ENCODE measurements around the gene YWHAG. TPM values are rescaled to one million over a fixed set of nuclear protein-coding genes. Genes with fewer than 3 reads are reported as not detected.
"Not testable (repeated sequence)": the region's sequence is repeated elsewhere in the genome, so short reads cannot be mapped to it uniquely, and the experiment has no call there.

The YWHAG gene
- total RNA-seq, 2 experiments from 2014 or later = 95.3 to 96.9 TPM

DNA sequence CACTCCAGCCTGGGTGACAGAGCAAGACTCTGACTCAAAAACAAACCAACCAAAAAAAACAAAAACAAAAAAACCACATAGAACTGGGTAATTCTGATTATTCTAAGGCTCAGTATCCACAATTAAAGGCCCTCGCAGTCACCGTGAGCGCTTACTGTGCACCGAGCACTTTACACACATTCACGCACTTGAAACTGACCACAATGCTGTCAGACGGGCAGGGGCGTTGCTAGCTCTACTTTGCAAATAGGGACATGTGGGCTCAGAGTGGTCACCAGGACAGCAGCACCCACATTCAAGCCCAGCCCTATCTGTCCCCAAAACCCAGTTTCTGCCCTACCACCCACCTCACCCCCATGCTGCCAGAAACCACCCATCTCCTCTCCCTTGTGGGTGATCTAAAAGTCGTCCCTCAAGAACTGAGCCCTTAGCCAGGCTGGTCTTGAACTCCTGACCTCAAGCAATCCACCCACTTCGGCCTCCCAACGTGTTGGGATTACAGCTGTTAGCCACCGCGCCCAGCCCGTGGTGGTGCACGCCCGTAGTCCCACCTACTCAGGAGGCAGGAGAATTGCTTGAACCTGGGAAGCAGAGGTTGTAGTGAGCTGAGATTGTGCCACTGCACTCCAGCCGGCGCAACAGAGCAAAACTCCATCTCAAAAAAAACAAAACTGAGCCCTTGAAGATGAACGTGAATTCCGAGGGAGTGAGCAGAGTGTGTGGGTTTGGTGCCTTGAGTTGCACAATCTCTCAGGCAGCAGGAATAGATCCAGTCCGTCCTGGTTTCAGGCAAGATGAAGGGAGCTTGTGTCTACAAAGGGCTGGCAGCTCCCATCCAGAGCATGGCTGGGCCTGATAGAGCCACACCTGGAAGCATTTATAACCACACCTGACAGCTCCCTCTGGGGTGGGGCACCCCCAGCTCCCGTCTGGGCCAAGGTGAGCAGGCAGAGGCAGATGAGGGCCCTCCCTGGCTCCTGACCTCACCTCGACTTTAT, 61.7 kb downstream of the YWHAG start:
- Mint-ChIP-seq H3K4me3 (no peak overlapping the region), H3K27me3 (ENCODE audit: low read depth) (peaks cover 2% of the 10 kb centered on the region), H3K9me3 (no peaks in the 10 kb centered on the region), H3K4me1 (ENCODE audit: low read depth) (no peaks in the 10 kb centered on the region), H3K27ac (no peak overlapping the region), H3K36me3 (ENCODE audit: low read depth) (no peaks in the 10 kb centered on the region)
- DNase-seq = no peak
- CTCF ChIA-PET = interaction anchor here (0.6 kb wide), 1 partner anchor 27 kb away, joined by 3 read pairs; no protein-coding TSS in a partner anchor
- intact Hi-C loops (cut with micrococcal nuclease) = no loop called here

- no peak overlapping the region for H3K27ac Mint-ChIP-seq
- H3K4me1 Mint-ChIP-seq (ENCODE audit: low read depth) = peaks cover 9% of the 10 kb centered on the region
- H3K36me3 Mint-ChIP-seq (ENCODE audit: low read depth) = no peaks in the 10 kb centered on the region
- H3K27me3 Mint-ChIP-seq (ENCODE audit: low read depth) = no peaks in the 10 kb centered on the region
- CTCF ChIA-PET = interaction anchor here (6.0 kb wide), 1 partner anchor 22 kb away, joined by 96 read pairs; no protein-coding TSS in a partner anchor
- no peak overlapping the region for H3K4me3 Mint-ChIP-seq
- DNase-seq = no peak
- H3K9me3 Mint-ChIP-seq = no peaks in the 10 kb centered on the region
- intact Hi-C loops (cut with micrococcal nuclease) = no loop called here
These were observed 64.3 kb downstream of the YWHAG start for GRCh38 chr7:76294344-76295024.

DNA sequence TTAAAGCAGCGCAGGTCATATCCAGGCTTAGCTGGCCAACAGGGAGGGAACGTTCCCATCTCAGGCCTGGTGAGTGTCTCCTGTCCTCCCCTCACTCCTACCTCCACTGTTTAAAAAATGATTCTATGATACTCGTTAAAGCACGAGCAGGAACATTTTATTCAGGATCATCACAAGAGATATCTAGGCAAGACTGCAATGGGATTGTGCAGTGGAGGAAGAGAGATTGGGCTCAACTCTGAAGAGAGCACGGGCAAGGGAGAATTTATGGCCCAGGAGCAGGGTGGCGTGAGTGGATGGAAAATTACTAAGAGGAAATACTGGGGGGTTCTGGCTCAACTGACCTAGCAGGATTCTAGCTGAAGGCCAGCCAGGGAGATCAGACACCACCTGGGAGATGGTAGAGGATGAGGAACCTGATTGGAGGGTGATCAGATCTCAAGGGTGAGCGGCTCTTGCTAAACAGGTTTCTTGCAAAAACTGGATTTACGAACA, 65.3 kb downstream of the YWHAG start:
- no peak for DNase-seq
- H3K36me3 Mint-ChIP-seq (ENCODE audit: low read depth) = no peaks in the 10 kb centered on the region
- H3K4me3 Mint-ChIP-seq = no peak overlapping the region
- H3K27ac Mint-ChIP-seq = no peak overlapping the region
- CTCF ChIA-PET = interaction anchor here (1.3 to 6.0 kb wide), 3 partner anchors 9 to 23 kb away, joined by 3 to 96 read pairs (median 57); partner anchors contain the start of gene HSPB1
- peaks cover 9% of the 10 kb centered on the region for H3K4me1 Mint-ChIP-seq (ENCODE audit: low read depth)
- no peaks in the 10 kb centered on the region for H3K27me3 Mint-ChIP-seq (ENCODE audit: low read depth)
- intact Hi-C loops (cut with micrococcal nuclease) = no loop called here
- H3K9me3 Mint-ChIP-seq = no peaks in the 10 kb centered on the region

DNA sequence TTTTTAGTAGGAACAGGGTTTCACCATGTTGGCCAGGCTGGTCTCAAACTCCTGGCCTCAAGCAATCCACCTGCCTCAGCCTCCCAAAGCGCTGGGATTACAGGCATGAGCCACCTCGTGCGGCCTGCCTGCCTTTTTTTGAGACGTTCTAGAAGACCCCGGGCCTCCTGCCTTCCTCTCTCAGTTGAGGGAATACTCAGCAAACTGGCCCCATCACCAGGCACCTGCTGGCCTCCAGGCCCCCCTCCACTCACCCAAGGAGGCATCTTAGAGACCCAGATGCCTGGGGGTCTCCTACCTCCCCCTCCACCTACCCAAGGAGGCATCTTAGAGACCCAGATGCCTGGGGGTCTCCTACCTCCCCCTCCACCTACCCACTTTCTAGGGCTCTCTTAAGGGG, 65.9 kb downstream of the YWHAG start:
- H3K27me3 Mint-ChIP-seq (ENCODE audit: low read depth); H3K9me3 Mint-ChIP-seq; intact Hi-C loops (cut with micrococcal nuclease); DNase-seq; H3K4me3 Mint-ChIP-seq; H3K27ac Mint-ChIP-seq; H3K36me3 Mint-ChIP-seq (ENCODE audit: low read depth); H3K4me1 Mint-ChIP-seq (ENCODE audit: low read depth): not testable (repeated sequence)
- CTCF ChIA-PET = interaction anchor here (0.8 to 6.0 kb wide), 7 partner anchors 10 to 103 kb away, joined by 3 to 96 read pairs (median 4); partner anchors contain the start of gene HSPB1

GRCh38 chr7:76292213-76292573, 66.6 kb downstream of the YWHAG start:
- Mint-ChIP-seq H3K27me3 (ENCODE audit: low read depth) (no peaks in the 10 kb centered on the region), H3K27ac (no peak overlapping the region)

DNA sequence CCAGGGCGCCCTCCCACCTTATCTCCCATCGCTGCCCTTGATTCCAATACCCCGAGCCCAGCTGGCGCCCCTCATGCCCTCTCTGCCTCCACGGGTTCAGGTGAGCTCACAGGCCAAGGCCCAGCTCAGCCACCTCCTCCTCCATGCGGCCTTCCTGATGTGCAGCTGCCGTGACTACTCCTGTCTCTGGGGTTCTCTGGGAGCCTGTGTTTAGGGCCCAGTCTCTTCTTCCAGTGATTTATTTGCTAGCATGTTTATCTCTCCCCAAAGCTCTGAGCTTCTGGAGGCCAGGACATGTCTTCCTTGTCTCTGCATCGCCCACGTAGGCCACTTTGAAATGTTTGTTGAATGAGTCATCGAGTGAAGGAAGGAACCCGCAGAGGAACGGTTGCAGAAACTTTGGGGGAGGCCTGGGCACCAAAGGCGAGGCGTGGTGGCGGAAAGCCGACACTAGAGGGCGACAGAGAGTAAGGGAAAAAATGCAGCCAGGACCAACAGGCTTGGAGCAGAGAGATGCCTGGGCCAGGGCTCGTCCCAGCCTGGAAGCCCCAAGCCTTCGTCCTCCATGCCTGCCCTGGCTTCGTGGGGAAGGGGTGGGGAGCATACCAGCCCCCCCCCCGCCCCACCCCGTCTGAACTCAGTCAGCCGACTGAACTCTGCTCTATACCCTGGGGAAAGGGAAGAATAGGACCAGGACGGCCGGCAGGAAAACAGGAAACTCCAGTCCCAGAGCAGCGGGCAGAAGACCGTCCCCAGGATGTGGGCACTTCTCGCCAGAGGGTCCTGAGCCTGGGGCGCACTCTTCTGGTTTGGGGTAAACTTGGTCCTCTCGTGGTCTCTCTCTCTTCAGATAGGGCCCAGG, 67.2 kb downstream of the YWHAG start:
- intact Hi-C loops (cut with micrococcal nuclease) = loop anchor here (1.0 kb wide), 5 partner anchors 12 to 113 kb away; no protein-coding TSS in a partner anchor
- H3K27me3 Mint-ChIP-seq (ENCODE audit: low read depth) = no peaks in the 10 kb centered on the region
- H3K4me3 Mint-ChIP-seq = peak overlapping the region; percentile 38
- no peaks in the 10 kb centered on the region for H3K36me3 Mint-ChIP-seq (ENCODE audit: low read depth)
- DNase-seq = peak; percentile 97
- H3K27ac Mint-ChIP-seq = peak overlapping the region; percentile 68
- no peaks in the 10 kb centered on the region for H3K9me3 Mint-ChIP-seq
- CTCF ChIA-PET = interaction anchor here (0.6 to 6.0 kb wide), 26 partner anchors 10 to 132 kb away, joined by 3 to 96 read pairs (median 4); partner anchors contain the start of genes HSPB1, SRRM3 and YWHAG
- H3K4me1 Mint-ChIP-seq (ENCODE audit: low read depth) = peaks cover 9% of the 10 kb centered on the region

More at GRCh38 chr7:76292213-76292573, 66.6 kb downstream of the YWHAG start:
- Mint-ChIP-seq H3K9me3 (no peaks in the 10 kb centered on the region), H3K36me3 (ENCODE audit: low read depth) (no peaks in the 10 kb centered on the region), H3K4me3 (no peak overlapping the region), H3K4me1 (ENCODE audit: low read depth) (peaks cover 9% of the 10 kb centered on the region)
- DNase-seq = no peak
- CTCF ChIA-PET = interaction anchor here (0.8 to 6.0 kb wide), 9 partner anchors 11 to 132 kb away, joined by 3 to 96 read pairs (median 3); partner anchors contain the start of gene HSPB1
- intact Hi-C loops (cut with micrococcal nuclease) = no loop called here

GRCh38 chr7:76290847-76291350, 67.9 kb downstream of the YWHAG start:
- H3K9me3 Mint-ChIP-seq; H3K4me1 Mint-ChIP-seq (ENCODE audit: low read depth); DNase-seq; H3K27me3 Mint-ChIP-seq (ENCODE audit: low read depth); H3K36me3 Mint-ChIP-seq (ENCODE audit: low read depth); H3K4me3 Mint-ChIP-seq: not testable (repeated sequence)
- intact Hi-C loops (cut with micrococcal nuclease) = loop anchor here (1.0 kb wide), 5 partner anchors 12 to 113 kb away; no protein-coding TSS in a partner anchor
- CTCF ChIA-PET = interaction anchor here (0.6 to 6.0 kb wide), 22 partner anchors 9 to 131 kb away, joined by 3 to 96 read pairs (median 5); partner anchors contain the start of genes HSPB1, SRRM3 and YWHAG
- H3K27ac Mint-ChIP-seq = peak overlapping the region; percentile 68

GRCh38 chr7:76286842-76287403, 71.9 kb downstream of the YWHAG start:
- no peaks in the 10 kb centered on the region for H3K36me3 Mint-ChIP-seq (ENCODE audit: low read depth)

DNA sequence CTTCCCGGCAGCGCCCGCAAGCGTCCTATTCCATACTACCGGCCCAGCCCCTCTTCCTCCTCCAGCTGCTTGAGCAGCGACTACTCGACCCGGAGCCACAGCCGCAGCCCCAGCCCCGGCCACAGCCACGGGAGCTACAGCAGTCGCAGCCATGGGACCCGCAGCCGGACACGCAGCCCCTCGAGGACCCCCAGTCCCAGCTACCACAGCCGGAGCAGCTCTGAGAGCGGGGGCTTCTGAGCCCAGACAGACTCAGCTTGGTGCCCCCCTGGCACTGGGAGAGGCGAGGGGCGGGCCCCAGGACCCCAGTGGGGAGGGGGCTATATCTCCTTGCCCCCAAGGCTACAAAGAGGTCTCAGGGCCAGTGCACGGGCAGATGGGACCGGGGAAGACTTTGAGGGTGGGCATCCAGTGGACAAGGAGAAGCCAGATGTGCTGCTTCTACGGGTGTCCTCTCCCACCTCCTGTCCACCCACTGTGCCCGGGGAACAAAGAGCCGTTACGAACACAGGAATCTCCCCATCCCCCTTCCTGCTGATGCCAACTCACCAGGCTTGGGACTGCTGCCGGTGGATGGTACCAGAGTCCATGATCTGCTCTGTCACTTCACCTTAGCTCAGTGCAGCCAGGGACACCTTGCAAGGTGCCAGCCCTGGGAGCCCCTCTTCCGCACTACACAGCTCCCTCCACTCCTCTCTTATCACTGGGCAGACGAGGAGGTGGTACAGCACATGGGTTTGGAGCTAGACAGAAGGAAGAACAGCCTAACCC, 73.0 kb downstream of the YWHAG start:
- no peak overlapping the region for H3K4me3 Mint-ChIP-seq
- CTCF ChIA-PET = interaction anchor here (1.0 to 1.5 kb wide), 3 partner anchors 23 to 28 kb away, joined by 3 to 6 read pairs (median 6); no protein-coding TSS in a partner anchor
- DNase-seq = no peak
- peaks cover 21% of the 10 kb centered on the region for H3K27me3 Mint-ChIP-seq (ENCODE audit: low read depth)
- H3K9me3 Mint-ChIP-seq = no peaks in the 10 kb centered on the region
- no peak overlapping the region for H3K27ac Mint-ChIP-seq
- intact Hi-C loops (cut with micrococcal nuclease) = no loop called here
- no peaks in the 10 kb centered on the region for H3K36me3 Mint-ChIP-seq (ENCODE audit: low read depth)
- H3K4me1 Mint-ChIP-seq (ENCODE audit: low read depth) = peaks cover 13% of the 10 kb centered on the region

More at GRCh38 chr7:76286842-76287403, 71.9 kb downstream of the YWHAG start:
- intact Hi-C loops (cut with micrococcal nuclease) = no loop called here
- Mint-ChIP-seq H3K9me3 (no peaks in the 10 kb centered on the region), H3K27me3 (ENCODE audit: low read depth) (peaks cover 14% of the 10 kb centered on the region), H3K4me1 (ENCODE audit: low read depth) (peaks cover 16% of the 10 kb centered on the region), H3K4me3 (no peak overlapping the region), H3K27ac (no peak overlapping the region)
- CTCF ChIA-PET = interaction anchor here (1.0 to 1.1 kb wide), 2 partner anchors 24 to 27 kb away, joined by 3 read pairs; no protein-coding TSS in a partner anchor
- no peak for DNase-seq
